Measurements from ENCODE around the gene PHLPP2.

DNA sequence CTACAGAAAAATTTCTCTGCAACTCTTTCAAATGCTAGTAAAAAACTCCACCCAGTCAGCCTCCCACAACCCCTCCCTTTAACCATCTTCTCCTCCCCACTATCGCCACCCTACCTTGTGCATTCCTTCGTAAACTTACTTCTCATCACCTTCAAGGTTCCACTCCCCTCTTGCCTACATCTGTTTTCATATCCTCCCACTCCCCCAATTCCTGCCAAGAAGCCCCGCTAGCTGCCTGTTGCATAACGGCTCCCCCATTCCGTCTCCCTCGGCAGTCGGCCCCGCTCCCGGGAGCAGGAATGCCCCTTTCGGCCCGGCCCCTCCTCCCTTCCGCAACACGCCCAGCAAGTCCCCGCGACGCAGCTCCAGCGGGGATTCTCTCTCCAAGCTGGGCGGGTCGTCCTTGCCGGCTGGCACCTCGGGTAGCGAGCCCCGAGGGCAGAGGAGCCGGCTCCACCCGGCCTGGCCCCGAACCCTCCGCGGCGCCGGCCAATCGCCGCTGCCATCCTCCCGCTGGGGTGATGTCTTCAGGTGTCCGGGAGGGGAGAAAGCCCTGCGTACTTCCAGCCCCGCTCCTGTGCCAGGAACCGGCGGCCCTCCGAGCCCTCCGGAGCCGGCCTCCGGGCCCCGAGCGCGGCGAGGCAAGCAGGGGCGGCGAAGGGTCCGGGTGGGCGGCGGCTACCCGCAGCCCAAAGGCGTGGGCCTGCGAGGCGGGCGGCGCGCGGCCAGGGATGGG lies 1.5 kb downstream of the PHLPP2 start:
- TF ChIP-seq, protein P1, sequence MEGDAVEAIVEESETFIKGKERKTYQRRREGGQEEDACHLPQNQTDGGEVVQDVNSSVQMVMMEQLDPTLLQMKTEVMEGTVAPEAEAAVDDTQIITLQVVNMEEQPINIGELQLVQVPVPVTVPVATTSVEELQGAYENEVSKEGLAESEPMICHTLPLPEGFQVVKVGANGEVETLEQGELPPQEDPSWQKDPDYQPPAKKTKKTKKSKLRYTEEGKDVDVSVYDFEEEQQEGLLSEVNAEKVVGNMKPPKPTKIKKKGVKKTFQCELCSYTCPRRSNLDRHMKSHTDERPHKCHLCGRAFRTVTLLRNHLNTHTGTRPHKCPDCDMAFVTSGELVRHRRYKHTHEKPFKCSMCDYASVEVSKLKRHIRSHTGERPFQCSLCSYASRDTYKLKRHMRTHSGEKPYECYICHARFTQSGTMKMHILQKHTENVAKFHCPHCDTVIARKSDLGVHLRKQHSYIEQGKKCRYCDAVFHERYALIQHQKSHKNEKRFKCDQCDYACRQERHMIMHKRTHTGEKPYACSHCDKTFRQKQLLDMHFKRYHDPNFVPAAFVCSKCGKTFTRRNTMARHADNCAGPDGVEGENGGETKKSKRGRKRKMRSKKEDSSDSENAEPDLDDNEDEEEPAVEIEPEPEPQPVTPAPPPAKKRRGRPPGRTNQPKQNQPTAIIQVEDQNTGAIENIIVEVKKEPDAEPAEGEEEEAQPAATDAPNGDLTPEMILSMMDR (conservative IDR thresholded peaks at IDR 0.05; ENCODE audit: low read length), result no peak
- no peak for TF ChIP-seq EZH2phosphoT487 (IDR thresholded peaks at IDR 0.05; ENCODE audit: borderline replicate concordance)
